H1 (cell line): Measurements from ENCODE around the gene STIM1. TPM values are rescaled to one million over a fixed set of nuclear protein-coding genes. Genes with fewer than 3 reads are reported as not detected.

Source experiments
- JUN ChIP-seq: IDR thresholded peaks from 2 replicates; pipeline ENCODE4 v1.6.1; 2011; ENCODE audit warnings: low read depth, mild to moderate bottlenecking, improper control_type of control experiment, low read length
- TCF12 ChIP-seq: IDR thresholded peaks from 2 replicates; pipeline ENCODE4 v1.6.1; 2011; ENCODE audit warnings: low read depth, mild to moderate bottlenecking, low read length
- polyA plus RNA-seq, 7 experiments: library from polyadenylated mRNA; depleted of rRNA in 3 of 7; stranded (reverse) in 5 of 7; unstranded in 2 of 7; fragments of >200 nt in 5 of 7; fragments of 200-250 nt in 2 of 7; gene quantifications; 1 replicate in 5 of 7; 2 replicates in 1 of 7; 4 replicates in 1 of 7; pipeline versions ENCODE4 v1.2.1 to v1.2.3, GENCODE V29; 2011 to 2013; ENCODE audit warnings: missing spikeins in 2 of 7, mixed read lengths in 2 of 7
- total RNA-seq: library from RNA; stranded (reverse); fragmentation: NEBNext Ultra II Directional; extraction: Animal tissue kit (Norgen Biotek cat#: 25700); gene quantifications from 2 replicates; pipeline ENCODE4 v1.2.1, GENCODE V29; 2021
- TF ChIP-seq, protein P1 (sequence below), 3 experiments: IDR thresholded peaks; 1 replicate in 2 of 3; 2 replicates in 1 of 3; pipeline versions ENCODE4 v1.5.1 to v1.6.1; 2011; ENCODE audit warnings: low read length in 3 of 3, mild to moderate bottlenecking in 3 of 3, inconsistent platforms in 2 of 3, low read depth in 1 of 3, moderate library complexity in 1 of 3; ENCODE audit not compliant: insufficient read depth in 1 of 3; ENCODE audit errors: control extremely low read depth in 1 of 3

Gene STIM1
- total and polyA plus RNA-seq, 2 of the 8 experiments (the other 6 are each of a cell fraction or from before 2014, with no cell fraction given), result 11.1 to 12.2 TPM

GRCh38 chr11:3834664-3835461 lies 20.6 kb upstream of the STIM1 start (continued):
- TF ChIP-seq, protein P1, sequence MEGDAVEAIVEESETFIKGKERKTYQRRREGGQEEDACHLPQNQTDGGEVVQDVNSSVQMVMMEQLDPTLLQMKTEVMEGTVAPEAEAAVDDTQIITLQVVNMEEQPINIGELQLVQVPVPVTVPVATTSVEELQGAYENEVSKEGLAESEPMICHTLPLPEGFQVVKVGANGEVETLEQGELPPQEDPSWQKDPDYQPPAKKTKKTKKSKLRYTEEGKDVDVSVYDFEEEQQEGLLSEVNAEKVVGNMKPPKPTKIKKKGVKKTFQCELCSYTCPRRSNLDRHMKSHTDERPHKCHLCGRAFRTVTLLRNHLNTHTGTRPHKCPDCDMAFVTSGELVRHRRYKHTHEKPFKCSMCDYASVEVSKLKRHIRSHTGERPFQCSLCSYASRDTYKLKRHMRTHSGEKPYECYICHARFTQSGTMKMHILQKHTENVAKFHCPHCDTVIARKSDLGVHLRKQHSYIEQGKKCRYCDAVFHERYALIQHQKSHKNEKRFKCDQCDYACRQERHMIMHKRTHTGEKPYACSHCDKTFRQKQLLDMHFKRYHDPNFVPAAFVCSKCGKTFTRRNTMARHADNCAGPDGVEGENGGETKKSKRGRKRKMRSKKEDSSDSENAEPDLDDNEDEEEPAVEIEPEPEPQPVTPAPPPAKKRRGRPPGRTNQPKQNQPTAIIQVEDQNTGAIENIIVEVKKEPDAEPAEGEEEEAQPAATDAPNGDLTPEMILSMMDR (IDR thresholded peaks at IDR 0.05; ENCODE audit: control extremely low read depth in 1 of 3, insufficient read depth in 1 of 3, low read depth in 1 of 3, low read length in 3 of 3), result no peak
- TF ChIP-seq TCF12, result no peak
- TF ChIP-seq JUN, result no peak
